ENCODE results near the gene LMAN2L. TPM values are rescaled to one million over a fixed set of nuclear protein-coding genes. Genes with fewer than 3 reads are reported as not detected.

Gene LMAN2L
- total RNA-seq, 2 donors from 2014 or later, result 8.2 to 8.5 TPM

DNA sequence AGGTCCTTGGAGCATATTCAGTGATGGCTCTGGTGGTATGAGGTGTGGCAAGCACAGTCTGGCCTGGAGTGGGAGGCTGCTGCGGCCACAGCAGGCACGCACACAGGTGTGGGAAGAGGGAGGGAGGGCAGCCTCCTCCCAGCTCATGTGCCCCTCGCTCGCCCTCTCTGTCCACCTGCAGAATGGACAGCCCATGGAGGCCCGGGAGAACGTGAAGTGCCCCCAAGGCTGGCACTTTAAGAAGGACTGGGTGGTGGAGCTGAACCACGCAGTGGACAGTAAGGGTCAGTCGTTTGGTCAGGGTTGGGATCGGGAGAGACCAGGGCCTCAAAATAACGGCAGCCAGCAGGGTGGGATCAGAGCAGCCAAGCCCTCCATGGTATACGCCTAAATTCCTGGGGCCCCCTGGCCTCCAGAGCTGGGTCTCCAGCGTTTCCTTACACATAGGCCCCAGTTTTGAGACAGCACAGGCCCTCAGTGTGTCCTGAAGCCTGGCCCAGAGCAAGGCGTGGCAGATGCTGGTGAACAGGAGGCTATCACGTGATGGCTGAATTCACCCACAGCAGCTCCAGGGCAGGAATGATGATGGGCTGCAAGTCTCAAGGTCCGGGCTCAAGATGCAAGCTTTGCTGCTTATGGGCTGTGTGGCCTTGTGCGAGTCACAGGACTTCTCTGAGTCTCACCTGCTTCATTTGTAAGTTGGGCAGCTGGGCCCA lies 49.4 kb downstream of the LMAN2L start:
- H3K4me1 Mint-ChIP-seq, result no peaks in the 10 kb centered on the region
- H3K36me3 Mint-ChIP-seq (ENCODE audit: low read depth), result no peaks in the 10 kb centered on the region
- no peak overlapping the region for H3K4me3 Mint-ChIP-seq
- ATAC-seq (replicated peaks), result no peak
- H3K27me3 Mint-ChIP-seq, result peaks cover 6% of the 10 kb centered on the region
- no peaks in the 10 kb centered on the region for H3K9me3 Mint-ChIP-seq
- no peak overlapping the region for H3K27ac Mint-ChIP-seq

DNA sequence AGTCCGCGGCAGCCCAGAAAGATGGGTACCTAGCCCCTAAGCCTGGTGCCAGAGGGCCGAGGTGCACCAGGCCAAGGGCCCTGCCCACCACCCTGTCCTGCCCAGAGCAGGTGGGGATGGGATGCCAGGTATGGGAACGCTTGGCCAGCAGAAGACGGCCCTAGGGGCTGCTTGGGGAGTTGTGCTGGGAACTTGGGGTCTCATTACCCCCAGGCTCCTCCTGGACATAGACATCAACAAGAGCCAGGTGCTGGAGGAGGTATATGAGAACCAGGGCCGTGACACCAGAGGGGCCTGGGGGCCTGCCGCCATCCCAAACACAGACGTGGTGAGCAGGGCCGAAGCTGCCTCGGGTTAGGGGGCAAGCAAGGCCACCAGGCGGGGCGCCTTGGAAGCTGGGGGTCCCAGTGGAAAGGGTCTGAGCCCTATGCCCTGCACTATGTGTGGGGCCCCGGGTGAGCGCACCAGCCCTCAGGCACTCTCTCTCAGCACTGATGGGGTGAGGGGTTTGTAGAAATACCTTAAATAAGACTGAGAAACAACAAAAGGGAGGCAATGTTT lies 50.4 kb downstream of the LMAN2L start:
- Mint-ChIP-seq H3K36me3 (ENCODE audit: low read depth) (no peaks in the 10 kb centered on the region), H3K4me3 (no peak overlapping the region), H3K27ac (no peak overlapping the region), H3K9me3 (no peaks in the 10 kb centered on the region), H3K4me1 (peaks cover 2% of the 10 kb centered on the region), H3K27me3 (peaks cover 8% of the 10 kb centered on the region)
- no peak for ATAC-seq (replicated peaks)

DNA sequence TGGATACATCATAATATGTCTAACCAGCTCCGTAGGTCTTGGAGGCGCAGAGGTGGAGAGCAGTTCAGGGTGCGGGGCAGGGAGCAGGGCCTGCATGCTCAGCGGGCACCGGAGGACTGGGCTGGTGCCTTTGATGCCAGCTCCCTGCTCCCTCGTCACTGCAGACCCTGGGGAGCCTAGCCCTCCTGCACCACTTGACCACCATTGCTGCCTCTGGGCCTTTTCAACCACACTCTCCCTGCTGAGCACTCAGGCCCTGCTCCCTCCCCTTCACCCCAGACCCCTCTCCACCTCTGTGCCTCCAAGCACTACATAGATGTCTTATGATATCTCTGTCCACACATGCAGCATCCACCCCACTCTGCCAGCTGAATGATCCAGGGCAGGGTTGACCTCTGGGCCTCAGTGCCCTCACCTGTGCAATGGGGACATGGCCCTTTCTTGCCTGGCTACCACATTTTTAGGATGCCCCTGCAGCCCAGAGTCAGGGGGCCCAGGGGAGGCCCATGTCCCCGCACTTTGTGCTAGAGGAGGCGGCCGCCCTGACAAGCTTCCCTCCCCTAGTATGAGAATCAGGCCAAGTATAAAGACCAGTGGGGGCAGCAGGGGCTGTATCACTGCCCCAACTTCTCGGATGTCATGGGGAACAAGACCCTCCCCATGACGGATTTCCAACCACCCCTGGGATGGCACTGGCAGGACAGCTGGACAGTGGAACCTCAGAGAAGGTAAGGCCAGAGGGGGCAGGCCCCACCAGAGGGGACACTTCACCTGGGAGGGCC lies 51.0 kb downstream of the LMAN2L start:
- no peaks in the 10 kb centered on the region for H3K9me3 Mint-ChIP-seq
- H3K36me3 Mint-ChIP-seq (ENCODE audit: low read depth), result no peaks in the 10 kb centered on the region
- H3K27ac Mint-ChIP-seq, result no peak overlapping the region
- H3K27me3 Mint-ChIP-seq, result peaks cover 11% of the 10 kb centered on the region
- peaks cover 4% of the 10 kb centered on the region for H3K4me1 Mint-ChIP-seq
- ATAC-seq (replicated peaks), result no peak
- no peak overlapping the region for H3K4me3 Mint-ChIP-seq

DNA sequence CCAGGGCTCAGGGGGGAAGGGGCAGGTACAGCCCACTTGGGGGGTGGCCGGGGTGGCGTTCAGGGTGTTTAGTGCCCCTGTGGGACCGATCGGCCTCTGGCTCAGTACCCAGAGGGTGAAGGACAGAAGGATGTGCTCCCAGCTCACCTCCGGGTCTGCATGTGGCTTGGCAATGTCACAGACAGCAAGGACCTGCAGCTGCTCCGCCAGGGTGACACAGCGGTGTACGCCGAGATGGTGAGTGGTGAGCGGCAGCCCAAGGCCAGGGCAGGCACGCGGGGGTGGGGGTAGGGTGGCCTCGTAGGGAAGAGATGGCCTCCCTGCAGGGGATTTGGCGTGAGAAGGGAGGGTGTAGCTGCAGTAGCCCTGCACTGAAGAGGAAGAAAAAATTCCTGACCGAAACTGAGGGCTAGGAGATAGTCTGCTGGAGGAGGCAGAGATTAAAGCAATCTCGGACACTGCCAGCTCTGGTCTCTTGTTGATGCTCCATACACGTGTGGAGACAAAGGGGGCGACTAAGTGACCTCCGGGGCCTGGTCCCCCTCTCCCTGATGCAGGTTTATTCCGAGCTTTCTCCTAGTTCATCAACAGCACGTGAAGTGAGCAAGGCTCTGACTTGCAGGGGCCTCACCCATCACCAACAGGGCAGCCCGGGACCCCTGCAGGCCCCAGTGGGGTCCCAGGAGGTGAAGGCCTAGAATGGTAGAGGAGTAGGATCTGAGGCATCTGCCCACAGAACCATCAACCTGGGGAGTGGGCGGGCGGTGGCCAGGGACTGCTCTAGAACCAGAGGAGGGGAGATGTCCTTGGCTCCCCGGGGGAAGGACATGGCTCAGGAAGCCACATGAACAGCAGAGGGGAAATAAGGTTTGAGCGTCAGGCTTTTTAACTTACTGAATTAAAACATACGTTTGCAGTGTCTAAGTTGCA lies 51.9 kb downstream of the LMAN2L start:
- Mint-ChIP-seq H3K9me3 (no peaks in the 10 kb centered on the region), H3K27ac (no peak overlapping the region), H3K27me3 (peaks cover 11% of the 10 kb centered on the region), H3K36me3 (ENCODE audit: low read depth) (no peaks in the 10 kb centered on the region), H3K4me1 (peaks cover 4% of the 10 kb centered on the region), H3K4me3 (no peak overlapping the region)
- ATAC-seq (replicated peaks), result no peak

DNA sequence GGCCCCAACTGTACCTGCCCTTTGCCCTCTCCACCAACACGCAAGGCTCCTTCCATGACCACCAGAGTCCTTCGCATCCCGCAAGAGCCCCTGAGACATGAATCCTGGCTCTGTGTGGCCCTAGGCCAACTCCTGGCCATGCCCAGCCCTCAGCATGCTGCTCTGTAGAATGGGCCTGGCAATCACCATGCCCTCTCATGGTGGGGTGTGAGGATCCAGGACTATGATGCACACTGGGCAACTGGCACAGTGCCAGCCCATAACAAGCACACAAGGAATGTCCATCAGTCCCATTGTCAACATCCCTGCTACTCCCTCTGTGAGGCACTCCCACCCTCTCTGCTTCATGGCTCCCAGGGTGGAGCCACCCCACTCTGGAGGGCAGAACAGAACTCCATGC lies 52.6 kb downstream of the LMAN2L start:
- Mint-ChIP-seq H3K27ac (no peak overlapping the region), H3K27me3 (peaks cover 11% of the 10 kb centered on the region), H3K4me1 (peaks cover 4% of the 10 kb centered on the region), H3K36me3 (ENCODE audit: low read depth) (no peaks in the 10 kb centered on the region), H3K9me3 (no peaks in the 10 kb centered on the region), H3K4me3 (no peak overlapping the region)
- no peak for ATAC-seq (replicated peaks)

DNA sequence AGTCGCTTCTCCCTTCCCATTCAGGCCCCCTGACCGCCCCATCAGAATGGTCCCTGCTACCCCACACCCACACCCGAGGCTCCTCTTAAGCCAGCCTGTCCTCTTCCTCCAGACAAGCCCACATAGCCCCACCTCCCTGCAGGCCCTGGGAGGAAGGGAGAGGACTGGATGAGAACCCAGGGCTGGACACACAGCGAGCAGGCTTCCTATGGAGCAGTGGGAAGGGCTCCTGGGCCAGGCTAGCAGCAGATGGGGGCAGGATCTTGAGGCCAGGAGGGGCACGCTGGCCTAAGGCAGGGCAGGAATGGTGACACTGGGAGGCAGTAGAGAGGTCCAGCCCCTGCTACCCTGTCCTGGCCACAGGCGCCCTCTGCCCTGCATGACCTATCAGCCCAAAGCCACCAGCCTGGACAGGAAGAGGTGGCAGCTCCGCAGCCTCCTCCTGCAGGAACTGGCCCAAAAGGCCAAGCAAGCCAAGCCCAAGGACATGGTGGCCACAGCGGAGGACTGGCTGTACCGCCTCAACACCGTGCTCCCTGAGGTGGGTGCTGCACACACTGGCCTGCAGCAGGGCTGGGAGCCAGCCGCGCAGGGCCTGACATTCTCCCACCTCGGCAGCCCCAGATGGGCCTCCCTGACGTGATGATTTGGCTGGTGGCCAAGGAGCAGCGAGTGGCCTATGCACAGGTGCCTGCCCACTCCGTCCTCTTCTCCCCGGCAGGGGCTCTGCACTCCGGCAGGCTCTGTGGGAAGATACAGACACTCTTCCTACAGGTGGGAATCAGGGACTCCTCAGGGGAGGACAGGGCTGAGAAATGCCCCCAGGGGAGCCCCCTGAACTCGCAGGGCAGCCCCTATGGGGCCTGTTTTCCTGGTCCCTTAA lies 54.0 kb downstream of the LMAN2L start:
- H3K4me1 Mint-ChIP-seq, result peaks cover 4% of the 10 kb centered on the region
- H3K27ac Mint-ChIP-seq, result no peak overlapping the region
- no peak for ATAC-seq (replicated peaks)
- H3K27me3 Mint-ChIP-seq, result peaks cover 11% of the 10 kb centered on the region
- H3K9me3 Mint-ChIP-seq, result no peaks in the 10 kb centered on the region
- H3K36me3 Mint-ChIP-seq (ENCODE audit: low read depth), result no peaks in the 10 kb centered on the region
- no peak overlapping the region for H3K4me3 Mint-ChIP-seq

DNA sequence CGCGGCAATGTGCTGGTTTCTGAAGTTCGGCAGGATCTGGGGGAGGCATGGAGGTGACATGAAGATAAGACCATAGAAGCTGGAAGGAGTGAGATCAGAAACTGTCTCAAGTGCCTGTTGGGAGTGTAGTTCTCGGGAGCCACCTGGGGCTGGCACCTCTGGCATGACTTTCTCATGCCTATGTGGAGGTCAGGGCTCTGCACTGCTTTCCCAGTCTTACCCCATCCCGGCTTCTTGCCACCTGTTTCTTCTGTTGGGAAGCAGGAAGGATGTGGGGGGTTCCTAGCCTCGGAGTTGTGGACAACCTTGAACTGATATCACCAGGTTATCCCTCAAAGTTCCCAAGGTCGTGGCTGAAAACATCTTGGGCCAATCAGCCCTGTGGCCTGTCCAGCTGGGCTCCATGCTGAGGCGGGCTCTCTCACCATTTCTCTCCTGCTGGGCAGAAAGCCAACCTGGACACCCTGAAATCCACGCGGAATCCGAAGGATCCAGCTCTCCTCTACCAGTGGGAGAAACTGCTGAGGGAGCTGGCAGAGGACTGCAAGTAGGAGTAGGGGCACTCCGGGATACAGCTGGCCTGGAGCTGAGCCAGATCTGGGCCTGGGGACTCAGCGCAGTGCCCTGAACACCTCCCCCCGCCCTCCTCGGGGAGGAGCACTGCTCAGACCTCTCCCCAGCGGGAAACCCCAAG lies 54.8 kb downstream of the LMAN2L start:
- H3K4me1 Mint-ChIP-seq, result peaks cover 4% of the 10 kb centered on the region
- peak overlapping the region; percentile 49 for H3K27ac Mint-ChIP-seq
- no peak for ATAC-seq (replicated peaks)
- no peaks in the 10 kb centered on the region for H3K9me3 Mint-ChIP-seq
- H3K4me3 Mint-ChIP-seq, result no peak overlapping the region
- H3K36me3 Mint-ChIP-seq (ENCODE audit: low read depth), result no peaks in the 10 kb centered on the region
- peaks cover 14% of the 10 kb centered on the region for H3K27me3 Mint-ChIP-seq

DNA sequence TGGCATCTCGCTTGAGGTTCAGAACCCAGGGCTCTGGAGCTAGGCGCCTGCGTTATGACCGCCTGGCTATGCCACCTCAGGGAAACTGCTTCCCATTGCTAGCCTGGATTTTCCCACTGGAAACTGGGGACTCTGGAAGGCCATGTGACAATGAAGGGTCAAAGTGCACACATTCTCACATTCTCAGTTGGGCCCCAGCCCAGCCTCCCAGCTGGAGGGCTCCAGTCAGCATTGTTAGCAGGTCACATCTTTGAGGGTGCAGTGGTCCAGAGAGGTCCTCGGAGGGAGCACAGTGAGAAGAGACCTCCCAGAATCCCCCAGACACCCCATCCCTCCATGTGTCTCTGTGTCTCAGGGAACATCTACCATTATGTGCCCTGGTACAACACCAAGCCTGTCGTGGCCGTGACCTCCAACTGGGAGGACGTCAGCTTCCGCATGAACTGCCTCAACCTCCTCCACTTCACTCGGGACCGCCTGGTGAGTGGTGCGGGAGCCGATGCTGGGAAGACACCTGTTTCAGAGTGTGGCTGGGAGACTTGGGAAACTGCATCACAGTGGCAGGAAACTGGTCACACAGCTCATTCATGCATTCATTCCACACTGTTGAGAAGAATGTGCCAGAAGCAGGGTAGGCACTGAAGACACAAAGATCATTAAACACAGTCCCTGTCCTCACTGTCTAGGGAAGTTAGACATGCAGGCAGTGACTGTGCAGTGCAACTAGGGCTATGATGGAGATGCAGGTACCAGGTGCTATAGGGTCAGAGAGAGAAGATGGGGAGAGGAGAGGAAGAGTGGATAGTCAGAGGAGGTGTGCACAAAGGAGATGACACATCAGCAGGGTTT lies 55.7 kb downstream of the LMAN2L start:
- Mint-ChIP-seq H3K4me1 (peaks cover 4% of the 10 kb centered on the region), H3K9me3 (no peaks in the 10 kb centered on the region), H3K27ac (peak overlapping the region; percentile 49), H3K36me3 (ENCODE audit: low read depth) (no peaks in the 10 kb centered on the region), H3K27me3 (peaks cover 14% of the 10 kb centered on the region), H3K4me3 (no peak overlapping the region)
- ATAC-seq (replicated peaks), result no peak

DNA sequence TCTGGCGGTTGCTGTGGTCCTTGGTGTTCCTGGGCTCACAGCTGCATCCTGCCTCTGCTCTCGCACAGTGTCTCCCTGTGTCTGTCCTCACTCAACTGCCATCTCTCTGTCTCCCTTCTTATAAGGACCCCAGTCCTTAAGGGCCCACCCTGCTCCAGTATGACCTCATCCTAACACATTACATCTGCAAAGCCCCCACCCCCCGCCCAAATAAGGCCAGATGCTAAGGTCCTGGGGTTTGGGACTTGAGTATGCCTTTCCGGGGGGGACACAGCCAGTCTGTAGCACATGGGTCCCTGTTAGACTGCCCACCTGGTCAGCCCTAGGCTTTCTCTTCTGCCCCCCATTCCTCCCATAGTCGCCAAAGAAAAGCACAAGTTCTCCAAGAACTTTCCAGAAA lies 56.6 kb downstream of the LMAN2L start:
- no peak overlapping the region for H3K27ac Mint-ChIP-seq
- H3K36me3 Mint-ChIP-seq (ENCODE audit: low read depth), result no peaks in the 10 kb centered on the region
- no peaks in the 10 kb centered on the region for H3K9me3 Mint-ChIP-seq
- ATAC-seq (replicated peaks), result no peak
- no peak overlapping the region for H3K4me3 Mint-ChIP-seq
- peaks cover 14% of the 10 kb centered on the region for H3K27me3 Mint-ChIP-seq
- peaks cover 4% of the 10 kb centered on the region for H3K4me1 Mint-ChIP-seq

DNA sequence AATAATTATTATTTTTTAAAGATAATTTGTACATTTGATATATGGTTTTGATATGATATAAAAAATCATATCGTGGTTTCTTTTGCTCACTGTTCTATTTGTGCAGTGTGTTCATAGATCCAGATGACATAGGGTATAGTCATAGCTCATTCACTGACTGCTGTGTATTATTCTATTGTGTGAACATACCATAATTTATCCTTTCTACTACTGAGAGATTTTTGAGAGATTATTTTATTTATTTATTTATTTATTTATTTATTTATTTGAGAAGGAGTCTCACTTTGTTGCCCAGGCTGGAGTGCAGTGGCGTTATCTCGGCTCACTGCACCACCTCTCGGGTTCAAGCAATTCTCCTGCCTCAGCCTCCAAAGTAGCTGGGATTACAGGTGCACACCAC lies 58.3 kb downstream of the LMAN2L start:
- Mint-ChIP-seq H3K27me3 (peaks cover 8% of the 10 kb centered on the region), H3K4me1 (peaks cover 4% of the 10 kb centered on the region), H3K36me3 (ENCODE audit: low read depth) (no peaks in the 10 kb centered on the region), H3K9me3 (no peaks in the 10 kb centered on the region), H3K27ac (no peak overlapping the region), H3K4me3 (no peak overlapping the region)
- no peak for ATAC-seq (replicated peaks)

DNA sequence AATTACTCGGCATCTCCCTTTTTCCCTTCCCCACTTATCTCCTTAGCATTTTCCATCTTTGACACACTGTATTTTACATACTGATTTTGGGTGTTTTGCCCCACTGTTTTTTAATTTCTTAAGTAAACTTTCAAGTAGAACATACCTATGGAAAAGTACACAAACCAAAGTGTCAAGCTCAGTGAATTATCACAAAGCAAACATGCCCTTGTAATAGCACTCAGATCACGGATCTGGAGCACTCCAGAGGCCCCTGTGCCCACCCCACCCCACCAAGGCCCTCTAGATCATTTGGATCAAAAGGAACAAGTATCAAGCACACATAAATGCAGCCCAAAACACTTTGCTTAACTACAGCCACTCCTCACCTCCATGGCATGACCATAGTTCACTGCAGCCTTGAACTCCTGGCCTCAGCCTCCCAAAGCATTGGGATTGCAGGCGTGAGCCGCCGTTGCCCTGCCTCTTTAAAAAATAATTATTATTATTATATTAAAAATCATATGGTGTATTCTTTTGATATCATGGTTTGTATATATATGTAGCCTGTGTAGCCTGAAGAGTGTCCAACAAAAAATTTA lies 59.2 kb downstream of the LMAN2L start:
- H3K36me3 Mint-ChIP-seq (ENCODE audit: low read depth), result no peaks in the 10 kb centered on the region
- peaks cover 4% of the 10 kb centered on the region for H3K4me1 Mint-ChIP-seq
- no peak overlapping the region for H3K4me3 Mint-ChIP-seq
- H3K27me3 Mint-ChIP-seq, result peaks cover 8% of the 10 kb centered on the region
- H3K9me3 Mint-ChIP-seq, result no peaks in the 10 kb centered on the region
- ATAC-seq (replicated peaks), result no peak
- no peak overlapping the region for H3K27ac Mint-ChIP-seq

DNA sequence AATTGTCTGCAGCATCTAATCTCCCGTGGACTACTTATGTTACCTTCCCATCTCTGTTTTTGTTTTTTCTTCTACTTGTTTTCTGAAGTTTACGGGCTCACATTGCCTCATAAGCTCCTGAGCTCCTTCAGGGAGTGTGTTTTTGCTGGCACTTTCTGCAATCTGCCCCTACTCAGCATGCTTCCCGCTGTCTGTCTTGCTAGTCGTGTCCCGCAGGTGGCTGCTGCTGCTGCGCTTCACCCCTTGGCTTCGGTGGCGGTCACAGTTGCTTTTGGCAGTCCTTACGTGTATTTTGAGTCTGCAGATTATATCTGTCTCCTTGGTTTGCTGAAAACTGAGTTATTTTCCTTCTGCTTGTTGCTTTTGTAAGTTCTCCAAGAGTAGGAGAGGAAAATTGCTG lies 60.0 kb downstream of the LMAN2L start:
- Mint-ChIP-seq H3K4me1 (peaks cover 4% of the 10 kb centered on the region), H3K36me3 (ENCODE audit: low read depth) (no peaks in the 10 kb centered on the region), H3K9me3 (no peaks in the 10 kb centered on the region), H3K27ac (no peak overlapping the region), H3K4me3 (no peak overlapping the region), H3K27me3 (peaks cover 8% of the 10 kb centered on the region)
- ATAC-seq (replicated peaks), result no peak

All from activated T-helper 17 cell treated with anti-CD3 and anti-CD28 coated beads, Interleukin-2, amount 50 U/mL, for 72 hours (primary cell).